Omental fat pad (tissue), 4 donors: ENCODE measurements around the gene DCUN1D1. TPM values are rescaled to one million over a fixed set of nuclear protein-coding genes. Genes with fewer than 3 reads are reported as not detected.
A peak's percentile ranks its signal among the peaks of the same experiment; 100 is the strongest.

Source experiments
- ATAC-seq: fragments of 150-250 bp; one replicate; pipeline ENCODE4 v1.9.1; 2016; ENCODE audit warnings: mild to moderate bottlenecking, moderate library complexity; ENCODE audit not compliant: low FRiP score
- DNase-seq: peaks from one replicate; pipeline ENCODE4 v3.0.0-alpha.2; 2019; ENCODE audit warnings: low spot score
- total RNA-seq, 4 donors: library from RNA; depleted of rRNA; stranded (reverse); fragments of >200 nt; gene quantifications; one replicate each; pipeline ENCODE4 v1.1.0, GENCODE V29; 2016
- TF ChIP-seq, protein P1 (sequence below), 3 donors: fragments of 450-650 bp; IDR thresholded peaks; one replicate each; pipeline ENCODE4 v1.5.1; 2016 to 2017; ENCODE audit warnings: antibody characterized with exemption in 3 of 3, mild to moderate bottlenecking in 3 of 3, moderate library complexity in 2 of 3

DCUN1D1 gene
- 10 to 100 TPM; 19.5 to 27.7 (median 22.2) TPM for total RNA-seq

GRCh38 chr3:182980204-182981037 is at the start of gene DCUN1D1:
TSS of gene DCUN1D1 (minus strand) at chr3:182980538. CDS start at chr3:182980489, 49 bp downstream.
- DNase-seq (peak; percentile 66), ATAC-seq (peak; percentile 98)
- TF ChIP-seq, protein P1, sequence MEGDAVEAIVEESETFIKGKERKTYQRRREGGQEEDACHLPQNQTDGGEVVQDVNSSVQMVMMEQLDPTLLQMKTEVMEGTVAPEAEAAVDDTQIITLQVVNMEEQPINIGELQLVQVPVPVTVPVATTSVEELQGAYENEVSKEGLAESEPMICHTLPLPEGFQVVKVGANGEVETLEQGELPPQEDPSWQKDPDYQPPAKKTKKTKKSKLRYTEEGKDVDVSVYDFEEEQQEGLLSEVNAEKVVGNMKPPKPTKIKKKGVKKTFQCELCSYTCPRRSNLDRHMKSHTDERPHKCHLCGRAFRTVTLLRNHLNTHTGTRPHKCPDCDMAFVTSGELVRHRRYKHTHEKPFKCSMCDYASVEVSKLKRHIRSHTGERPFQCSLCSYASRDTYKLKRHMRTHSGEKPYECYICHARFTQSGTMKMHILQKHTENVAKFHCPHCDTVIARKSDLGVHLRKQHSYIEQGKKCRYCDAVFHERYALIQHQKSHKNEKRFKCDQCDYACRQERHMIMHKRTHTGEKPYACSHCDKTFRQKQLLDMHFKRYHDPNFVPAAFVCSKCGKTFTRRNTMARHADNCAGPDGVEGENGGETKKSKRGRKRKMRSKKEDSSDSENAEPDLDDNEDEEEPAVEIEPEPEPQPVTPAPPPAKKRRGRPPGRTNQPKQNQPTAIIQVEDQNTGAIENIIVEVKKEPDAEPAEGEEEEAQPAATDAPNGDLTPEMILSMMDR (IDR thresholded peaks at IDR 0.05): no peak

GRCh38 chr3:183028416-183028815 is 48.1 kb upstream of the DCUN1D1 start:
- ATAC-seq: no peak
- no peak for DNase-seq
- TF ChIP-seq, protein P1 (IDR thresholded peaks at IDR 0.05): no peak

DNA sequence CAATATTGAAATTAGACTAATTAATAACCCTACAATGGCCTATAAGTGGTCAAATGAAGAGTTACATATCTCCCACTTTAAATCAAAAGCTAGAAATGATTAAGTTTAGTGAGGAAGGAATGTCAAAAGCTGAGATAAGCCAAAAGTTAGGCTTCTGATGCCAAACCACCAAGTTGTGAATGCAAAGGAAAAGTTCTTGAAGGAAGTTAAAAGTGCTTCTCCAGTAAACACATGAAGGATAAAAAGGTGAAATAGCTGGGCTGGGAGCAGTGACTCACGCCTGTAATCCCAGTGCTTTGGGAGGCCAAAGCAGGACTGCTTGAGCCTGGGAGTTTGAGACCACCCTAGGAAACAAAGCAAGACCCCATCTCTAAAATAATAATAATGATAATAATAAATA is 46.9 kb upstream of the DCUN1D1 start:
- ATAC-seq (no peak), DNase-seq (no peak)
- TF ChIP-seq, protein P1 (IDR thresholded peaks at IDR 0.05): no peak

- TF ChIP-seq, protein P1 (IDR thresholded peaks at IDR 0.05): no peak
- no peak for DNase-seq
- ATAC-seq: no peak
These were observed 42.7 kb upstream of the DCUN1D1 start for GRCh38 chr3:183022936-183023516.

- TF ChIP-seq, protein P1 (IDR thresholded peaks at IDR 0.05): no peak
- ATAC-seq (no peak), DNase-seq (no peak)
These were observed 38.3 kb upstream of the DCUN1D1 start for GRCh38 chr3:183018421-183019192.

GRCh38 chr3:183015185-183015584 is 34.8 kb upstream of the DCUN1D1 start:
- no peak for DNase-seq
- TF ChIP-seq, protein P1 (IDR thresholded peaks at IDR 0.05): no peak
- no peak for ATAC-seq
